HG02884 (cell line): ENCODE measurements around the gene AGBL2.
A peak's percentile ranks its signal among the peaks of the same experiment; 100 is the strongest.
"Not testable (repeated sequence)": the region's sequence is repeated elsewhere in the genome, so short reads cannot be mapped to it uniquely, and the experiment has no call there.

Source experiments
- ATAC-seq: cut with Tn5 transposase; IDR thresholded peaks from one replicate; pipeline ENCODE4 v1.9.1; 2021; ENCODE audit warnings: mild to moderate bottlenecking, moderate library complexity; ENCODE audit not compliant: unreplicated experiment

Gene AGBL2, protein sequence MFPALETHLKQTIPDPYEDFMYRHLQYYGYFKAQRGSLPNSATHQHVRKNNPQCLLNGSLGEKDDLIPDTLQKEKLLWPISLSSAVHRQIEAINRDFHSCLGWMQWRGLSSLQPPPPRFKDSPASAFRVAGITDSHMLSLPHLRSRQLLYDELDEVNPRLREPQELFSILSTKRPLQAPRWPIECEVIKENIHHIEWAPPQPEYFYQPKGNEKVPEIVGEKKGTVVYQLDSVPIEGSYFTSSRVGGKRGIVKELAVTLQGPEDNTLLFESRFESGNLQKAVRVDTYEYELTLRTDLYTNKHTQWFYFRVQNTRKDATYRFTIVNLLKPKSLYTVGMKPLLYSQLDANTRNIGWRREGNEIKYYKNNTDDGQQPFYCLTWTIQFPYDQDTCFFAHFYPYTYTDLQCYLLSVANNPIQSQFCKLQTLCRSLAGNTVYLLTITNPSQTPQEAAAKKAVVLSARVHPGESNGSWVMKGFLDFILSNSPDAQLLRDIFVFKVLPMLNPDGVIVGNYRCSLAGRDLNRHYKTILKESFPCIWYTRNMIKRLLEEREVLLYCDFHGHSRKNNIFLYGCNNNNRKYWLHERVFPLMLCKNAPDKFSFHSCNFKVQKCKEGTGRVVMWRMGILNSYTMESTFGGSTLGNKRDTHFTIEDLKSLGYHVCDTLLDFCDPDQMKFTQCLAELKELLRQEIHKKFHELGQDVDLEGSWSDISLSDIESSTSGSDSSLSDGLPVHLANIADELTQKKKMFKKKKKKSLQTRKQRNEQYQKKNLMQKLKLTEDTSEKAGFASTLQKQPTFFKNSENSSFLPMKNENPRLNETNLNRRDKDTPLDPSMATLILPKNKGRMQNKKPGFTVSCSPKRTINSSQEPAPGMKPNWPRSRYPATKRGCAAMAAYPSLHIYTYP

DNA sequence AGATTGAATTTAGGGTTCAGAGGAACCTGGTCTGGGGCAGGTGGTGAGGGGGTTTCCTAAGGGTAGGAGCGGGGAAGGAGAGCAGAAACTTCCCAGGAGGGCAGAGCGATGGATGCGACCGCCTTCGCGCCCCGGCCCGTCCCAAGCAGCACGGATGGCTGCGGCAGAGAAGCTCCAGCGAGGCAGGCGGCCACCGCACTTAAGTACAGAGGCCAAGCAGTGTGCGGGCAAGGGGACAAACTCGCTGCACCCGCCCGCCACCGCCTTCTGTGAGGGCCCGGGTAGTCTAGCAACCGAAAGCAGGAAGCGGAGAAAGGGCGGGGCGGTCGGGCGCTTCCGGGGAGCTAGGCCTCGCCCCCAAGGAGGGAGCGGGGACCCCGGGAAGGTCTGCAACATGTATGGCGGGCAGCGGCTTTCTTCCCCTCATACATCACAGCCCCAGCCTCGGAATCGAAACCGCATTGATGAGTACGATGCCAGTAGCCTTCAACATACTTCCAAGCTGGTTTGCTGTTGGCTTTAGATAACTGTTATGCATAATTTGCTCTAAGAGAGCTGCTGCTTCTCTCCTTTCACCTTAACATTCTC, at the start of gene AGBL2:
TSS of gene AGBL2 (minus strand) at position 288 of the 588 bp plus-strand sequence. CDS start 719 bp downstream, outside the sequence.
- ATAC-seq = peak; percentile 99

DNA sequence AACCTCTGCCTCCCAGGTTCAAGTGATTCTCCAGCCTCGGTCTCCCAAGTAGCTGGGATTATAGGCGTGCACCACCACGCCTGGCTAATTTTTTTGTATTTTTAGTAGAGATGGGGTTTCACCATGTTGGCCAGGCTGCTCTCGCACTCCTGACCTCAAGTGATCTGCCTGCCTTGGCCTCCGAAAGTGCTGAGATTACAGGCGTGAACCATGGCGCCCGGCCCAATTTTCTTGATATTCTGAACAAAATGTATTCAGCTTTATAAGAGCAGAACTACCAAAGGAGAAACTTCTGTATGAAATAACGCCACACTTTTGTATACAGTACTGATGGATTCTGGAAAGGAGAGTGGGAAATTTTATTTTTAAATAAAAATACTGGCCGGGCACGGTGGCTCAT, 44.1 kb upstream of the AGBL2 start:
- ATAC-seq = not testable (repeated sequence)

GRCh38 chr11:47756208-47756607, 41.0 kb upstream of the AGBL2 start:
- ATAC-seq = no peak

- no peak for ATAC-seq
Observed at GRCh38 chr11:47750725-47751124, 35.6 kb upstream of the AGBL2 start.

GRCh38 chr11:47742494-47742893, 27.3 kb upstream of the AGBL2 start:
- ATAC-seq = not testable (repeated sequence)

- not testable (repeated sequence) for ATAC-seq
Observed at GRCh38 chr11:47737817-47738216, 22.6 kb upstream of the AGBL2 start.

DNA sequence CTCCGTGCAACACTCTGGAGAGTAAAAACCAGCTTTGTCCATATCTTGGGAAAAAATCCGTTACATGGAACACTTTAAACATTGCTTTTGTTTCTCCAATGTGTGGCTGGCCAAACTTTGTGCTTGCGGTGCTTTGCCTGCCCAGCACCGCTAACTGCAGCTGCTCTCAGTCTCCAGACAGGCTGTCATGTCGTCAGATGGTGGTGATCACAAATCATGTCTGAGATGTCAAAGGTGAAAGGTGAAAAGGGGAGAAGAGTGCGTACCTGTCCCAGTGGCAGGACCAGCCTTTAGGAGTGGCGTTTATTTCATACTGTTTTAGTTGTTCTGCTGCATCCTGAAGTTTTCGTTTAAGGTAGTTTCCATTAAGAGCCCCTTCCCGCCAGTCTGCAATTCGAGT, 17.1 kb upstream of the AGBL2 start:
- ATAC-seq = no peak

GRCh38 chr11:47731475-47731874, 16.3 kb upstream of the AGBL2 start:
- ATAC-seq = no peak

DNA sequence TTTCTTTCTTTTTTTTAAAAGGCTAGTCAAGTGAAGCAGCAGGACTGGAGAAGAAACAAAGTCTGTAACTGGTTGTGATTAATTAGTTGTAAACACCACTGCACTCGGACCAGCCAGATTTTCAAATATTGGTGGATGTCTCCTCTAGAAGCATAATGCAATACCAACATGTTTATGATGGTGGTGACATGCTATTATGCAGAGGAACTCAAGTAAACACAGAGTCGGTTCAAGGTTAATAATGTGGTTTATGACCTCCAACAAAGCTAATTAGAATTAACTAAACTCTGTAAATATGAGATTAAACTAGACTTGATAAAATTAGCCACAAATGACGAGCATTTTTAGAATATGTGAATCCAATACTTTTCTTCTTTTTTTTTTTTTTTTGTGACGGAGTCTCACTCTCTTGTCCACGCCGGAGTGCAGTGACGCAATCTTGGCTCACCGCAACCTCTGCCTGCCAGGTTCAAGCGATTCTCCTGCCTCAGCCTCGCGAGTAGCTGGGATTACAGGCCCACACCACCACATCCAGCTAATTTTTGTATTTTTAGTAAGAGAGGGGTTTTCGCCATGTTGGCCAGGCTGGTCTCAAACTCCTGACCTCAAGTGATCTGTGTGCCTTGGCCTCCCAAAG, 11.8 kb upstream of the AGBL2 start:
- no peak for ATAC-seq

DNA sequence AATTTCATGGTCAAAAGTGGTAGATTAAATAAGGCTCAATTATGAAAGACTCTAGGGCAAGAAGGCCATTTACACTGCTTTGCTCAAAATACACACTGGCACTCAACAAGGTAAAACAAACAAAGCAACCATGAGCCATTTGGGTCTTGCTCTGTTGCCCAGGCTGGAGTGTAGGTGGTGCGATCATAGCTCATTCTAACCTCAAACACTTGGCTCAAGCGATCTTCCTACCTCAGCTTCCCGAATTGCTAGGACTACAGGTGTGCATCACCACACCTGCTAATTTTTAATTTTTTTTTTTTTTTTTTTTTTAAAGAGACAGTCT, 10.9 kb upstream of the AGBL2 start:
- ATAC-seq = no peak

DNA sequence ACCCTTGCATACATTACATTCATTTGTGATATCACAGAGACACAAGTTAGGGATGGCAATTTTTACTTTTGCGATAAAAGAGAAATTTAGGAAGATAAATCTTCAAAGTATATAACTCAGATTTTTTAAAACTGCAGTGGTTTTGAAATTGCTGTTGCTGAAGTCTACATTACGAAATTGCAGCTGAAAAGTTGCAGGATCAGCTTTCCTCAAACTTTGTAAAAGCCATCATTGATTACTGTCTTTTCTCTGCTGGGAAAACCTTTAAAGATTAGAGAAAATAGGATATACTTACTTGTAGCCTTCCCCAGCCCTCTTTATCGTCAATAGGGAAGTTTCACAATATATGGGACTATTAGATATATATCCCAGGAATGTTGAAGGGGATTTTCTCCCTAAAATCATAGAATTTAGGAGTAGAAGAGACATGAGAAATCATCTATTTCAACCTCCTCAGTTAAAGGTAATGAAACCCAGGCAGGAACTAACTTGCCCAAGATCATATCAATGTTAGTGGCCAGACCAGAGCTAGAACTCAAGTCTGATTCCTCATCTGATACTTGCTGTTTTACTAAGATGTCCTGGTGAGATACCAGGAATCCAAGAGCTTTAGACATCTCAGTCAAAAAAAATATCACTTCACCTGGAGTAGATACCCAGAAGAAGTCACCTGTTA, 10.4 kb upstream of the AGBL2 start:
- ATAC-seq = no peak

DNA sequence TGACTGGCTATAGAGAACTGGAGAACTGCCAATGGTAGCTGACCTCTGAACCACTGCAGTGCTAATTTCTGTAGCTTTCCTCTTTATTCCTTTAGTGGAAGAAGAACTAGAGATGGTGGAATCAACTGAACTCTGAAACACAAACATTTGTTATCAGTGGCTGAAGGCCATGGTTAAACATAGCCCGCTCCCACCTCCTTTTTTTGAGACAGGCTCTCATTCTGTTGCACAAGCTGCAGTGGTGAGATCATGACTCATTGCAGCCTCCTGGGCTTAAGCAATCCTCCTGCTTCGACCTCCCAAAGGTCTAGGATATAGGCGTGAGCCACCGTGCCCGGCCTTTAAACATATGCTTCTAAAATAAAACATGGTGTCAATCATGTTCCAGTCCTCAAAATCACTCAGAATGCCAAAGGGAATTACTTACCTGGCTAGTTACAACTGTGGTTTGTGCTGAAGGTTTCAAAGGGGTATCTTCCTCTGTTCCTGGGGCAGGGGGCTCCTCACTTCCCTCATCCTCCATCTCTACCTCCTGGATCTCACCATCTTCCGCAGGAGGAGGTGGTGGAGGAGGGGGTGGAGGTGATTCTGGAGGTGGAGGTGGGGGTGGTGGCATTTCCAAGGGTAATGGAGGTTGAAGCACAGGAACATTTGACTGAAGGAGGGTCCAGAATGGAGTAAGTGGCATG, 9.0 kb upstream of the AGBL2 start:
- ATAC-seq = no peak

DNA sequence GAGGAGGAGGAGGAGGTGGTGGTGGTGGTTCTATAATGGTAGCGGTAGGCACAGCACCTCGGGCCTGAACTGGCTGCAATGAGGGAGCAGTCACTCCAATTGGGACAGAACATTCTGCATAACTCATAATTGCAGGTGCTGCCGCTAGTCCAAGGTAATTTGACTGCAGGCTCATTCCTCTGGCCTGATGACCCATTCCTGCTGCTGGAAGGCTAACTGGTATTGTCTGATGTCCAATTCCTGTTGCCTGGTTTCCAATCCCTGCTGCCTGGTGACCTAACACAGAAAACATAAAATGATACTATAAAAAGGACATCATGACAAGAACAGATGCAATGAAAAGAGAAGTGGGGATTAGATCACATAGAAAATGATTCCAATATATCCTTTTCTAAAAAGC, 7.9 kb upstream of the AGBL2 start:
- no peak for ATAC-seq

GRCh38 chr11:47720651-47721050, 5.5 kb upstream of the AGBL2 start:
- no peak for ATAC-seq

GRCh38 chr11:47716692-47717091, 1.5 kb upstream of the AGBL2 start:
- no peak for ATAC-seq

DNA sequence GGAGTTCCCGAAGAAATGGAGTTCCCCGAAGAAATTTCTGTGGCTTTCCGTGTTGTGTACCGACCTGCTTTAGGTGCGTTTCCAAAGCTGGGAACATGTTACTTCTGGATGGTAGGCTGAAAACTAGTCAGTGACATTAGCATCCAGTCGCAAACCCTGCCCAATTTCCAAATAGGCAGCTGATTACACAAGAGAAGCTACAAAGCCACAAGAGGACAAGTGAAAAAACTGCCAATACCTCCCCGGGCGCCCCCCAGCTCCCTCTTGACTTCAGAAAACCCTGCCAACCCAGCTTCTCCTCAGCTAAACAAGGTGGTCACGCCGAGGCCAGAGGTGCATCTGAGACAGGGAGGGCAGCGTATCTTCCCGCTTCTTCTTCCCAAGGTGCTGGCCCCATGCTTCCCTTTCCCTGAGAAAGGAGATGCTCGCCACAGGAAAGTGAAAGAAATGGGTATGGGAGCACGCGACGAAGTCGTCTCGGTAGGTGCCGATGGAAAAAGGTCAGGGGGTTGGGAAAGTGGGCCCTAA, 551 bp downstream of the AGBL2 start:
- ATAC-seq = peak; percentile 6

DNA sequence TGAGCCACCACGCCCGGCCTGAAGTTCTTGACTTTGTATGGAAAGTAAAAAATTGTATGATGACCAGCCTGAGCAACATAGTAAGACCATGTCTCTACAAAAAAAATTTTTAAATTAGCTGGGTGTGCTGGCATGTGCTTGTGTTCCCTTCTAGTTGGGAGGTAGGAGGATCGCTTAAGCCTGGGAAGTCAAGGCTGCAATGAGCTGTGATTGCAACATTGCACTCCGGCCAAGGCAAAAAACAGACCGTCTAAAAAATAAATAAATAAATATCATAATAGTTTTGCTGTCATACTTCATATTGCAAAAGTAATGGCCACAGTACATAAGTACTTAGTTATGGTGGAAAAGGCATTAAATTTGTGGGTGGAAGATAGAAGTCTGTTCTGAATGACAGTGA, 3.4 kb downstream of the AGBL2 start:
- no peak for ATAC-seq

DNA sequence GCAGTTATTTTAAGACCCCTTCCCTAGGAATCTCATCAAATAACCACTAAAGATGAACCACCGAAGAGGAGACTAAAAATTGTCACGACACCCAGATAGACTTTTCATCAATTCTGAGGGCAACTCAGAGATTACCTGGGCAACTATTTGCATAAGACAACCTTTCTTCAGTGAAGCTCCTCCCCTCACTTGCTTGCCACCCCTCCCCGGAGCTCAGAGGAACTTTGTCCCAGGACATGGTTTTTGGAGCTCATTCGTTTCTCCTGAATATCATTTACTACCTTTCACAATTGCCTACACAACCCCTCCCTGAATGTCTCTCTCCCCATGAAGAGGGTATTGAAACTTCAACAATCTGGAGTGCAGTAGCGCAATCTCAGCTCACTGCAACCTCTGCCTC, 3.9 kb downstream of the AGBL2 start:
- no peak for ATAC-seq

GRCh38 chr11:47707275-47707786, 7.8 kb downstream of the AGBL2 start:
- ATAC-seq = not testable (repeated sequence)

- no peak for ATAC-seq
Observed at GRCh38 chr11:47705721-47706120, 9.4 kb downstream of the AGBL2 start.
